ENCODE results near the gene SLC35F3. TPM values are rescaled to one million over a fixed set of nuclear protein-coding genes. Genes with fewer than 3 reads are reported as not detected.

The SLC35F3 gene
- total RNA-seq, 4 donors from 2014 or later: 0.36 to 1.4 (median 0.54) TPM

DNA sequence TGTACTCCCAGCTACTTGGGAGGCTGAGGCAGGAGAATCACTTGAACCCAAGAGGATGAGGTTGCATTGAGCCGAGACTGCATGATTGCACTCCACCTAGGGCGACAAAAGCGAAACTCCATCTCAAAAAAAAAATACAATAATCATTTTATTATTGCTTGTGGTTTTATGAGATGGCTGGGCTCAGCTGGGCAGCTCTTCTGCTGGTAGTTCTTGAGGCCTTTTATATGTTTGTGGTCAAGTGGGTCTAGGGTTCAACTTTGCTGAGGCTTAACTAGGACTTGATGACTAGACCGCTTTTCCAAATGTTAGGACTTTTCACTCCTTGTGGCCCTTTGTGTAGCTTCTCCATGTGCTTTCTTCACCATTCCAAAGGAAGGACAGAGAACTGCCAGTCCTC, 53.2 kb downstream of the SLC35F3 start:
- 96% methylated on average over 4 of the region's 4 CpGs for WGBS
- Histone ChIP-seq H3K4me1 (no peaks in the 10 kb centered on the region), H3K27ac (no peak overlapping the region), H3K27me3 (no peaks in the 10 kb centered on the region), H3K36me3 (no peaks in the 10 kb centered on the region), H3K9me3 (peaks cover 4% of the 10 kb centered on the region), H3K4me3 (no peak overlapping the region)
- TF ChIP-seq POLR2A (IDR thresholded peaks at IDR 0.05) (no peak), POLR2AphosphoS5 (IDR thresholded peaks at IDR 0.05) (no peak), EP300 (IDR thresholded peaks at IDR 0.05) (no peak)
- TF ChIP-seq, protein P1, sequence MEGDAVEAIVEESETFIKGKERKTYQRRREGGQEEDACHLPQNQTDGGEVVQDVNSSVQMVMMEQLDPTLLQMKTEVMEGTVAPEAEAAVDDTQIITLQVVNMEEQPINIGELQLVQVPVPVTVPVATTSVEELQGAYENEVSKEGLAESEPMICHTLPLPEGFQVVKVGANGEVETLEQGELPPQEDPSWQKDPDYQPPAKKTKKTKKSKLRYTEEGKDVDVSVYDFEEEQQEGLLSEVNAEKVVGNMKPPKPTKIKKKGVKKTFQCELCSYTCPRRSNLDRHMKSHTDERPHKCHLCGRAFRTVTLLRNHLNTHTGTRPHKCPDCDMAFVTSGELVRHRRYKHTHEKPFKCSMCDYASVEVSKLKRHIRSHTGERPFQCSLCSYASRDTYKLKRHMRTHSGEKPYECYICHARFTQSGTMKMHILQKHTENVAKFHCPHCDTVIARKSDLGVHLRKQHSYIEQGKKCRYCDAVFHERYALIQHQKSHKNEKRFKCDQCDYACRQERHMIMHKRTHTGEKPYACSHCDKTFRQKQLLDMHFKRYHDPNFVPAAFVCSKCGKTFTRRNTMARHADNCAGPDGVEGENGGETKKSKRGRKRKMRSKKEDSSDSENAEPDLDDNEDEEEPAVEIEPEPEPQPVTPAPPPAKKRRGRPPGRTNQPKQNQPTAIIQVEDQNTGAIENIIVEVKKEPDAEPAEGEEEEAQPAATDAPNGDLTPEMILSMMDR (IDR thresholded peaks at IDR 0.05): no peak
- DNase-seq (ENCODE audit: low spot score in 2 of 2): no peak

DNA sequence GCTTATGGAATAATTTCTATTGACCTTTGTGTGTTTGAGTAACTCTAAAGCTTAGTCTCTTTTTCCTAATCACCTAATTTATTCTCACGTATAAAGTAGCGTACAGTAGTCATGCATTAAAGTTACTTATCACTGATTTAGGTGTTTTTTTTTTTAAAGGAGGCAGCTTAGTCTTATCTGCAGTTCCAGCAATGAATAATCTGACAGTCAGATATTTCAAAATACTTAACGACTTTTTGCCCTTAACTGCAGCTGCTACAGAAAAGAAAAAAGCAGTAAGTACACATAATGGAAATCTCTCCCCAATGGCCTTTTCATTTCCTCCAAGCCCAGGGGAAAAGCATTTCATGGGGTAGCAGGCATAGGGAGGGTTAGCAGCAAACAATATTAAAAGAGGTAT, 54.6 kb downstream of the SLC35F3 start:
- Histone ChIP-seq H3K27me3 (peaks cover 2% of the 10 kb centered on the region), H3K4me3 (no peak overlapping the region), H3K36me3 (no peaks in the 10 kb centered on the region), H3K27ac (no peak overlapping the region), H3K9me3 (no peaks in the 10 kb centered on the region), H3K4me1 (no peaks in the 10 kb centered on the region)
- DNase-seq (ENCODE audit: low spot score in 2 of 2): no peak
- TF ChIP-seq, protein P1 (IDR thresholded peaks at IDR 0.05): no peak
- TF ChIP-seq EP300 (IDR thresholded peaks at IDR 0.05) (no peak), POLR2AphosphoS5 (IDR thresholded peaks at IDR 0.05) (no peak), POLR2A (IDR thresholded peaks at IDR 0.05) (no peak)
- 55% methylated on average over 3 of the region's 3 CpGs for WGBS

DNA sequence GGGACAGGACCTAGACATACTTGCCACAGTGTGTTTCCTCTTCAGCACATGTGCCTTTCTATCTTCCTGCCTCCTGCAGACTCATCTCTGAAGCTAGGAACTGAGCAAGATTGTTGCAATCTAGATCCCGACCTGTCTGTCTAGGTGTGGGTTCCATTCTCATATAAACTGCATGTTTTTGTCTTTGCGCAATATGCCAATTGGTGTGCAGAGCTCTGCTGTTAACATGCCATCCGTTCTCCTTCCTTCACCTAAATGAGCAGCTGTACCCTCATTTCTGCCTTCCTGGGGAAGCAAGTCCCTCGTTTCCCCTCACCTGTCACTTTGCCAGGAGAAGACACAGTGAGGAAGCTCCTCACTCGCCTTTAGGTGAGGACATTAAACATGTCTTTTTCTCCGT, 55.5 kb downstream of the SLC35F3 start:
- H3K27me3 ChIP-seq: peaks cover 3% of the 10 kb centered on the region
- no peak overlapping the region for H3K4me3 ChIP-seq
- H3K9me3 ChIP-seq: no peaks in the 10 kb centered on the region
- 79% methylated on average over 6 of the region's 6 CpGs for WGBS
- H3K36me3 ChIP-seq: no peaks in the 10 kb centered on the region
- no peak overlapping the region for H3K27ac ChIP-seq
- TF ChIP-seq, protein P1 (IDR thresholded peaks at IDR 0.05): no peak
- no peak for TF ChIP-seq POLR2A (IDR thresholded peaks at IDR 0.05)
- no peak for TF ChIP-seq EP300 (IDR thresholded peaks at IDR 0.05)
- no peak for TF ChIP-seq POLR2AphosphoS5 (IDR thresholded peaks at IDR 0.05)
- no peaks in the 10 kb centered on the region for H3K4me1 ChIP-seq
- DNase-seq (ENCODE audit: low spot score in 2 of 2): no peak

DNA sequence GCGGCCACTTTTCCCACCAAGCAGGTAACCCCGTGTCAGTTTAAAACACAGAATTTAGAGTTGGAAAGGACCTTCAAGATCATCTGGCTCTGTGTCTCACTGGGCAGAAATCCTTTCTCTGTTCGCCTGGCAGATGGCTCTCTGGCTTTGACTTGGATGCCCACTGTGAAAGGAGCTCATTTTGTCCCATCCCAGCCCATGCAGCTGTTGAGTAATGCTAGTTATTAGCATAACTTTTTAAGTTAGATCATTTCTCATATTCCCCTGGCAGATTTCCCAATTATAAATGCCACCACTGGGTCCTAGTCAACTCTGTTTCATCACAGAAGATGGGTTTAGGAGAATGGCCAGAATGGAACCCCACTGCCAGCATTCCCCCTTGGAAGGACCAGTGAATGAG, 55.9 kb downstream of the SLC35F3 start:
- Histone ChIP-seq H3K9me3 (no peaks in the 10 kb centered on the region), H3K4me3 (no peak overlapping the region), H3K27ac (no peak overlapping the region), H3K4me1 (no peaks in the 10 kb centered on the region), H3K27me3 (peaks cover 3% of the 10 kb centered on the region), H3K36me3 (no peaks in the 10 kb centered on the region)
- WGBS: 80% methylated on average over 3 of the region's 3 CpGs
- no peak for DNase-seq (ENCODE audit: low spot score in 2 of 2)
- TF ChIP-seq POLR2AphosphoS5 (IDR thresholded peaks at IDR 0.05) (no peak), POLR2A (IDR thresholded peaks at IDR 0.05) (no peak), EP300 (IDR thresholded peaks at IDR 0.05) (no peak)
- TF ChIP-seq, protein P1 (IDR thresholded peaks at IDR 0.05): no peak

DNA sequence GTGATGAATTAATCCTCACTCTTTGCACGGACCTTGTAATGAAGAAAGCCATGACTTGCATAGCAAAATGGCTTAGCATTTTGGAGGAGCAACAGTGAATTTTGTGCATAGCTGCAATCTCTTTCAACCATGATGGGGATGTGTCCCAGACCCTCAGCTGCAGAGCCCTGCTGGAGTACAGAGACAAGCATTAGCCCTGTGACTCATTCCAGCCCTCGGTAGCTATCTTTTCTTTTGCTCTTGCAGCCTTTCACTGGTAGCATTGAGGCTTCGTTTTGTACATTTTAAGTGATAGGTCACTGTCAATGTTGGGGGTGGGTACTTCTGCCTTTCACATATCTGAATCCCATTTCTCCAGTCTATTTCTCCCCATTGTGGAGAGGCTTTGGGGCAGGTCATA, 58.4 kb downstream of the SLC35F3 start:
- no peak overlapping the region for H3K4me3 ChIP-seq
- 73% methylated on average over 3 of the region's 3 CpGs for WGBS

More for the DNA sequence above, 58.4 kb downstream of the SLC35F3 start:
- DNase-seq (ENCODE audit: low spot score in 2 of 2): no peak
- Histone ChIP-seq H3K9me3 (no peaks in the 10 kb centered on the region), H3K36me3 (no peaks in the 10 kb centered on the region), H3K27ac (no peak overlapping the region), H3K27me3 (peaks cover 3% of the 10 kb centered on the region), H3K4me1 (no peaks in the 10 kb centered on the region)
- TF ChIP-seq EP300 (IDR thresholded peaks at IDR 0.05): no peak
- TF ChIP-seq, protein P1 (IDR thresholded peaks at IDR 0.05): no peak
- TF ChIP-seq POLR2A (IDR thresholded peaks at IDR 0.05): no peak
- TF ChIP-seq POLR2AphosphoS5 (IDR thresholded peaks at IDR 0.05): no peak

Data from suprapubic skin (tissue), 4 donors.